LoVo (cell line): ENCODE measurements around the gene MAP6.

Experiments
- DNase-seq: peaks from one replicate; pipeline ENCODE4 v3.0.0-alpha.2; 2016; ENCODE audit warnings: low spot score

The MAP6 gene

DNA sequence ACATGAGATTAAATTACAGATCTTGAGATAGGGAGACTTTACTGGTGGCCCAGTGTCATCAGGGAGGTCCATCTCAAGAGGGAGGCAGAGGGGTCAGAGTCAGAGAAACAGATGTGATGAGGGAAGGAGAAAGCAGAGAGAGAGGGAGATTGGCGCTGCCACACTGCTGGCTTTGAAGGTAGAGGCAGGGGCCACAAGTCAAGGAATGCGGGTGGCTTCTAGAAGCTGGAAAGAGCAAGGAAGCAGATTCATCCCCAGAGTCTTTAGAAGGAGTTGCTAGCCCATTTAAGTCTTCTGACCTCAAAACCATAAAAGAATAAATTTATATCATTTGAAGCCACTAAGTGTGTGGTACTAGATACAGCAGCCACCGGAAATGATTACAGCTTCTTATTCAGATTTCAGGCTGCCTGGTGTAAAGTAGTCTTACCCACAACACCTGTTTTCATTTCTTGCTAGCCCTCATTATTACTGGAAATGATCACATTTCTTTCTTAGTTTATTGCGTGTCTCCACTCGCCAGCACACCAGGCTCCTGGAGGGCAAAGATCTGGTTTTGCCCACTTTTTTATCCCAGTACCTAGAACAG is 119.4 kb downstream of the MAP6 start:
- no peak for DNase-seq

DNA sequence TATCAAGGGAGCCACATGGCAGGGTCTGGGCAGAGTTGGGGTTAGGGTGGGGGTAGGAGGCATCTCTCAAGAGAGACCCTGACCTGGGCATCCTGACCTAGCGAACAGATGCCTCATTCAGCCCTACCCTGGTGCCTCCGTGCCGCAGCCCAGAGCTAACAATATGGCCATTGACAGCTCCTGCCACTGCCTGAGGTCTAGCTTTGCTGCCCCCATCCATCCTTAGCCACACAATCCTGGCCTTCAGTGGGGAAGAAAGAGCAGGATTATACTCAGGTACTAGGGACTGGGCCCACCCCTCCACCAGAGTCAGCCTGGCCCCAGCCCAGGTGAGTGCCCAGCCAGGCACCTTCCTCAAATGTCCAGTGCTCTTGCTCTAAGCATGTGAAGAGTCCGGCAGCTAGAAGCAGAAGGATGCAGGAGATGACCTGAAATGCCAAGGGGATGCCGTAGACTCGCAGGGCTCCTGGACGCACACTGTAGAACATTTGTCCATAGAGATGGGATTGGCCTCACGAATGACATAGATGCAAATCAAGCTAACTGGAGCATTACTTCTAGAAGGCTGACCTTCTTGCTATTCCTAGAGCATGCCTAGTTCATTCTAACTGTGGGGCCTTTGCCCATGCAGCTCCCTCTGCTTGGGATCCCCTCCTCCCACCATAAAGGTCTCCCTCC is 120.1 kb downstream of the MAP6 start:
- DNase-seq: no peak

DNA sequence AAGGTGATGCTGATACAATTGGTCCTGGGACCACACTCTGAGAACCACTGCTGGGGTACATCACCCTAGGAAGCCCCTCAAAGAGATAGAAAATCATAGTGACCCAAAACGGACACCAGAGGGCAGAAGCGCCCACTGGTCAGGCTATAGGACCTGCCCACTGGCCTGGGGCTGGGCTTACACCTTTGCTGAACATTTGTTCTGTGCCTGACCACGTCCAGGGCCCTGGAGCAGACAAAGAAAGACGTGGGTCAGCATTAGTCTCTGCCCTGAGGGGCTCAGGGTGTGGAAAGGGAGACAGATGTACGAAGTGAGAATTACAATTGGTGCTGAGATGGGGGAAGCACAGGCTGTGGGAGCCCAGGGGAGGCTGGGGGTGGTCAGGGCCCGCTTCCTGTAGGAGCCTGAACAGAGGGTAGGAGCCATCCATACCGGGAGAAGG is 121.2 kb downstream of the MAP6 start:
- DNase-seq: peak; percentile 53

DNA sequence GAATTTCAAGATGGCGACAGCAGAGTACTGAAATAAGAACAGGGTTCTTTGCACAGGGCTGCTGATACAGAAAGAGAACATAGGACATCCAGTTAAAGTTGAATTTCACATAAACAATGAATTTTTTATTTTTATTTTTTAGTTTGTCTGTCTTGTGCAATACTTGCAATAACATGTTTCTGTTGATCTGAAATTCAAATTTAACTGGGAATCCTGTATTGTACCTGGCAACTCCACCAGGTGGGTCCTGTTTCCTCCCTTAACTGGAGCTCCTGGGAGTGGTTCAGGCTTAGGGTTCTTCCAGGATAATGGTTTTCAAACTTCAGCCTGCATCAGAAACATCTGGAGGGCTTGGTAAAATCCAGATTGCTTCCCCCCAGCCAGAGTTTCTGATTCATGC is 121.7 kb downstream of the MAP6 start:
- DNase-seq: no peak

DNA sequence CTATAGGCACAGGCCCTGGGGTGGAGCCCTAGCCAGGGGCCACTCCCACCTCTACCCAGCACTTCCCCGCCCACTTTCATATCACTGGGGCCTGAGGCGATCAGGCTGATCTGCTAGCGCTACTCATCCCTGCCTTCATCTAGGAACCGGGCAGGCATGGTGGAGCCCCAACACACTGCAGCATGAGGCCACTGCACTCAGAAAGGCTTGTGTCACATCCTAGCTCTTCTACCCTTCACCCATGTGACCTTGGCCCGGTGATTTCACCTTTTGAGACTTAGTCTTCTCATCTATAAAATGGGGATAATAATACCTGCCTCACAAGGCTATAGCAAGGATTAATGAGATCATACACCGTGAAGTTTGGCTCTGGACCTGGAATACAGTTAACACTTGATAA is 125.0 kb downstream of the MAP6 start:
- DNase-seq: no peak

DNA sequence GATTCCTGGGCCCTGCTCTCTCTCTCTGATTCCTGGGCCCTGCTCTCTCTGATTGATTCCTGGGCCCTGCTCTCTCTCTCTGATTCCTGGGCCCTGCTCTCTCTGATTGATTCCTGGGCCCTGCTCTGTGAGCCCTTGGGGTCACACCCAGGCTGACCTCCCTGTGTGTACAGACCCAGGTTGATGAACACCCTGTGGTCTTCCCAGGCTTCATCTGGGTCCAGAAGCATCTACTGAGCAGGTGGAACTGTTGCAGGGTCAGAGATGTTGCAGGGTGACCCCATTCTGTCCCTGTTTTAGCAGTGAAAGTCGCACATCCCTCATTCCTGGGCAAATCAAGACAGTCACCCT is 126.8 kb downstream of the MAP6 start:
- no peak for DNase-seq

DNA sequence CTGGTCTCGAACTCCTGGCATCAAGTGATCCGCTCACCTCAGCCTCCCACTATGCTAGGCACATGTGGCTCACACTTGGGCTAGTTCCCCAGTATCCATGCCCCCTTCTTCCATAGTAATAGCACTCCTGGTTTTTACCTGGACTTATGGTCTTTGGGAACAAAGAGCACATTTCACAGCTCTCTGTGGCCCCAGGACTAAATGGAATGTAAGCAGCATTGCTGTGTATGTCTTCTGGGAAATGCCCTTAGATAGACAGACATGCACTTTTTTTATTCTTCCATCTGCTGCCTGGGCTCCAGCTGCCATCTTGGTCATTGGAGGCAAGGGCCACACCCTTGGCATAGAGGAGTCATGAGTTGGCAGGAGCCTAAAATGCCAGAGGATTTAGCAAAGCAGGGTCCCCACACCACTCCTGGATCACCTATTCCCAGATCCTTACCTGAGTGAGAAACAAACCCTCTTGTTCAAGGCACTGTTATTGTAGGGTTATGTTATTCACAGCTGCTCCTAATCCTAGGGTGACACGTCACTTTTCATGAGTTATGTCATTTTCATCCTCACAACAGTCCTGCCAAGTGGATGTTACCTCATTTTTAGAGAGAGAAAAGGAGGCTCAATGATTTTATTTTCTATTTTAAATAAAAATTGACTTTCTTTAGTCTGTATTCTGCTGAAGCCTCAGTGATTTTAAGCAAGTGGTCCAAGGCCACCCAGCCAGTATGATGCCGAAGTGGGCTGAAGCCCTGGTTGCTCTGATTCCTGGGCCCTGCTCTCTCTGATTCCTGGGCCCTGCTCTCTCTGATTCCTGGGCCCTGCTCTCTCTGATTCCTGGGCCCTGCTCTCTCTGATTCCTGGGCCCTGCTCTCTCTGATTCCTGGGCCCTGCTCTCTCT is 127.4 kb downstream of the MAP6 start:
- DNase-seq: no peak

DNA sequence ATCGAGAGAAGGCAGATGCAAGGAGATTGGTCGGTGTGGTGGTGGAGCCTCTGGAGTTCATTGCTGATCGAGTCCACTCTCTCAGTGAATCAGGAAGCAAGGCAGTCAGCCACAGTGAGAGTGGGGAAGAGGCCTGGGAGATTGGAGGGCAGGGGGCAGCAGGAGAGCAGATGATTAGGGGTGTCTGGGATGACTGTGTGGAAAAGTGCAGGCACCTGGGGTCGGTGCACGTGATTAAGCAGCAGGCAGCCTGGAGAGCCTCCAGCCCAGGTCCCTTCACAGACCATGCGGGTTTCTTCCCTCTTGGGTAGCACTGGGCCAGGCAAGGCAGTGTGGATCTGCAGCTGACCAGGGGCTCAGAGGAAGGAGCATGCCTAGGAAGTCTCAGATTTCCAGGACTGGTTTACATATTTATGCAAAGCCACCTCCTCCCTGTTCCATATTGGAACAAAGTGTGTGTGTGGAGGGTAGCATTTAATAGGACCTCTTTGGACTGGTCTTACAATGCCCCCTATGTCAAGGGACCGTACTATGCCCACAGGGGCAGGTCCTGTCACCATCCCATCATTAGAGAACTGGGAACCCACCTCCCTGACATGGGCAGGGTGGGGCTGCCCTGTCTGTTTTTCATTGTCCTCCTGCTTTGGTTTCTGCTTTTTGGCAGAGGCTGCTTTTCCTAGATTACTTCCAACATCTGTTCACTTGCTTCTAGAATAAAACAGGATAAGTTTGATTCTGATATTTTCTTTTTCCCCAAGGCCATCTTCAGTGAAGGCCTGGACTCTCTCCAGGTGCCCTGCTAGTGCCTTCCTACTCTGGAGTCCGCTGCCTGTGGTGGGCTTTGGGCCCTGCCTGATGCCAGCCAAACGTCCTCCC is 129.1 kb downstream of the MAP6 start:
- DNase-seq: no peak

DNA sequence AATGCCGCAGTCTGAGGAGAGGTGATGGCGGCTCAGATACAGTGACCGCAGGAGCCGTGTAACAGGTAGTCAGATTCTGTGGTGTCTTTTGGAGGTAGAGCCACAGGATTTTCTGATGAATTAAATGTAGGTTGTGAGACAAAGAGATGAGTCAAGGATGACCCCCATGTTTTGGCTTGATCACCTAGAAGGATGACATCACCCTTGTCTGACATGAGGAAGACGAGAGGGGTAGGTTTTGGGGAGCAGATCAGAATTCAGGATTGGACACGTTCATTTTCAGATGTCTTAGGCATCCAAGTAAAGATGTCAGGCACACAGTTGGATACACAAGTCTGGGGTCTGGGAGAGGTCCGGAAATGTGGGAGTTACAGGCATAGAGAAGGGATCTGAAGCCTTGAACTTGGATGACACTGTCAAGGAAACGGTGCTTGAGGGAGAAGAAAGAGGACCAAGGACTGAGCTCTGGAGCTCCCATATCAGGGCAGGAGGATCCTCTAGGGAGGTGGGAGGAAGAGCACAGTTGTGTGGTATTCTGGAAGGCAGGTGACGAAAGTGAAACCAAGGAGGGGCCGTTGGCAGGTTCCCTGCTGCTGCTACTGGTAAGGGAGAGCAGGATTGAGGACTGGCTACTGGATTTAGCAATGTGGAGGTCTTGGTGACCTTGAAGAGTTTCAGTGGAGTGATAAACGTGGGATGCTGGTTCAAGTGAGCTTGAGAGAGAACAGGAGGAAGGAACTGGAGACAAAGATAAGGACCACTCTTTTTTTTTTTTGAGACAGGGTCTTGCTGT is 130.5 kb downstream of the MAP6 start:
- no peak for DNase-seq

DNA sequence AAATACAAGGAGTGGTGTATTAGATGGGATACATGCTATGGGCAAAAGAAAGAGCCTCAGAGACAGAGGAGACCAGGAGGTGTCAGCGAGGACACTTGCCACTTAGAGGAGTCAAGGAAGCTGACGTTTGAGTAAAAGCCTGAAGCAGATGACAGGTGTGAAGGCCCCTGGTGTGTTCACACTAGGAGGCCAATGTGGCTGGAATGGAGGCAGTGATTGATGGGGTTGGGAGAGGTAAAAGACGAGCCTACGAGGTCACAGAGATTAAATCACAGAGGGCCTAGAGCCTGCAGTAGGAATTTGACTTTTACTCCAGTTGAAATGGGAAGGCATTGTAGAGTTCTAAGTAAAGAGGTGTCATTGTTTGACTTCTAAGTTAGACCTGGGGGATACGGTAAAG is 131.1 kb downstream of the MAP6 start:
- no peak for DNase-seq
